Retina (tissue), 1 donor: ENCODE data around the gene ZFX.

Source experiments
- DNase-seq: peaks from one replicate; pipeline ENCODE4 v3.0.0-alpha.2; 2016

Gene ZFX

DNA sequence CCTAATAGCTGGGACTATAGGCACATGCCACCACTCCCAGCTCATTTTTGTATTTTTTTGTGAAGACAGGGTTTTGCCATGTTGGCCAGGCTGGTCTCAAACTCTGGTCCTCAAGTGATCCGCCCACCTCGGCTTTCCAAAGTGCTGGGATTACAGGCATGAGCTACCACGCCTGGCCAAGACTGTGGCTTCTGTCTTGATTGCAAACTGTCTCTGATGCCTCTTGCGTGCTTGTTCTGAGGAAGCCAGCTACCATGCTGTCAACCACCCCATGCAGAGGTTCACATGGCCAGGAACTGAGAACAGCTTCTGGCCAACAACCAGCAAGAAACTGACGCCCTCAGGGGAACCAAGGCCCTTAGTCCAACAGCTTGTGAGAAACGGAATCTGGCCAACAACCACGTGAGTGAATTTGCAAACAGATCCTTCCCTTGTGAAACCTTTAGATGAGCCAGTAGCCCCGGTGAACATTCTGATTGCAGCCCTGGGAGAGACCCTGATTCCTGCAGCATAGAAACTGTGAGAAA is 93.2 kb downstream of the ZFX start:
- DNase-seq: no peak

DNA sequence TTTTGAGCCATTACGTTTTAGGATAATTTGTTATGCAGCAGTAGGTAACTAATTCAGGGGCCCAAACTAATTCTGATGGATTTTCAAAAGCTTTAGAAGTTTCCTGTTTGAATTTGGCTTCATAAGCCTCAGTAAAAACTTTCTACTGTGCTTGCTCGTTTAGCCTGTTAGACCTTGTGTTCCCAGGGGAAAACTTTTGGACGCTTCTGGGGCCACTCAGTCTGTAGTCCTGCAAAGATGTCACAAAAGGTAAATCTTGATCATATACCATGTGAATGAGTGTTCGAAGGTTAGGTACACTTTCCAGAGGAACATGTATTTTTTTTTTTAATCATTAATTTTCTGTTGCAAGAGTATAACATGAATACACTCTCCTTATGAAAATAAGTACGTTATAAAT is 93.7 kb downstream of the ZFX start:
- no peak for DNase-seq

DNA sequence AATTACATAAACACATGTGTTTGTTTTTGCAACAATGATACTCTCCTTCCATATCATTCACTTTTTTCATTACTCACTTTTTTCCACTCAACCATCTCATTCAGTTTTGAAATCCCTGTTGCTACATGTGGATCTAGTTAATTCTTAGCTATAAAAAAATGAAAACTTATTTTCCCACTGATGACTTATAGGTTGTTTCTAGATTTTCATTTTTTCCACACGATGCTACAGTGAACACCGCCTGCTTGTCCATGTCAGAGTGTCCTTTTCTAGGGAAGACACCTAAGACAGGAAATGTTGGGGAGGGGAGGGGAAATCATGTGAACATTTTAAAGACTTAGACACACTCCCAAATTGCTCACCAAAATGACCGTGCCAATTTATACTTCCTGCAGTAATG is 94.2 kb downstream of the ZFX start:
- DNase-seq: no peak

DNA sequence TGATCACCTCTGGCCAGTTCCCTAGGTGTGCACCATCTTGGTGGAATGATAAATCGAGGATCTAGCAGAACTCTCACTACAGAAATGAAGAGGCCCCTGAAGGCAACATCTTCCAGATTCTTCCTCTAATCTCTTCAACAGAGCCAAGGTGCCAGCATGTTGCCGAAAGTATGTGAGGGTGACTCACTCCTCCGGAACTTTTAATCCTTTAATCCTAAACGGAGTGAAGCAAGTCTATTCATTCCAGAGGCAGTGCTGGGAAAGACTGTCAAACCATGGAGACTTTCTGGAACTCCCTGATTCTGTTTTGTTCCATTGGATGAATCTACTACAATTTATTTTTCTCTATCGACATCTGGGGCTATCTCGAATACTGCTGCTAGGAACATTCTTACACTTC is 95.7 kb downstream of the ZFX start:
- DNase-seq: no peak

DNA sequence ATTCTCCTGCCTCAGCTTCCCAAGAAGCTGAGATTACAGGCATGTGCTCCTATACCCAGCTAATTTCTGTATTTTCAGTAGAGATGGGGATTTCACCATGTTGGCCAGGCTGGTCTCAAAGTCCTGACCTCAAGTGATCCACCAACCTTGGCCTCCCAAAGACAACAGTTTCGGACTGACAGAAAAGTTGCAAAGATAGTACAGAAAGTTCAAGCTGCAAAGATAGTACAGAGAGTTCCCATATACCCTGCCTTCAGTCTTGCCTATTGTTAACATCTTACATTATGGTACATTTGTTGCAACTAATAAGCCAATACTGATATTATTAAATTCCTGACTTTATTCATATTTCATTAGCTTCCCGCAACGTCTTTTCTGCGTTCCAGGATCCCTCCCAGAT is 98.5 kb downstream of the ZFX start:
- no peak for DNase-seq

DNA sequence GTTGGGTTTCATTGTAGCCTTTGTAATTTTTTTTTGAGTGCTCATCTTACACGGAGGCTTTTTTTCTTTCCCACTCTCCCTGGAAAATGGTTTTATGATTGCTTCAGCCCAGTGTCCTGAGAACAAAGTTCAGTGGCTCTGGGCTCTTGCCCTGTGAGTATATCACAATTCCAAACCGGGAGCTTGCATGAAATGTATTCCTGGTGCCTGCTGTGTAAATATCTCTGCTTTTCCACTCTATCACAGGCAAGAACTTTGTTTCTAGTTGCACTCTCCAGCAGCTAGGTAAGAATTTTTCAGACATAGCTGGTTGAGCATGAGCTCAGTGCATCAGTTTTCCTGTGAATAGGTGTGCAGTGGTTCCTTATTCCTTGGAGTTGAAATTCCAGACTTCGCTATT is 103.5 kb downstream of the ZFX start:
- DNase-seq: no peak

DNA sequence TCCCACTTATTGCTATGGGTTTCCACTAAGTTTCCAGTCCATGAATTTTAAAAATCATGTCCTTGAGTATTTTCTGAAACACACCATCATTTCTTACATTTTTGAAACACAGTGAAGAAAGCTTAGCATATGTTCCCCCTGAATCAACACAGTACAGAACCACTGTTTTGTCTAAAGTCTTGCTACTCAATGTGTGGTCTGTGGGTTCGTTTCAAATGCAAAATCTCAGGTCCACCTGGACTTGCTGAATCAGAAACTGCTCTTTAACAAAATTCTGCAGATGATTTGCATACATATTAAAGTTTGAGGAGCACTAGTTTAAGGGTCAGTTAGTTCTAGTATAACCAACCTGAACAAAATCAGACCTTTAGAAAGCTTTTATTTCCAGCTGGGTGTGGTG is 103.9 kb downstream of the ZFX start:
- DNase-seq: no peak

DNA sequence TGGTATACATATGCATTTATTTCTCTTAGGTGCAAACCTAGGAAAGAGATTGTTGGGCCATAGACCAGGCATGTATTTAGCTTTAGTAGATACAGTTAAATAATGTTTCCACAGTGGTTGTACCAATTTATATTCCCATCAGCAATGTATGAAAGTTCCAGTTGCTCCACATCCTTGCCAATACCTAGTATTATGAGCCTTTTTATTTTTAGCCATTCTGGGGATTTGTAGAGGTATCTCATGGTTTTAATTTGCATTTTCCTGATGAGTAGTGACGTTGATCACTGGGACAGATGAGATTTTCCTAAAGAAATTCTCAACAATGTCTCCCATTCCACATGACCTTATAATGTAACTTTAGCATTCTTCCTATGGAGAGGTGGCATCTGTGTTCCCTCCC is 107.5 kb downstream of the ZFX start:
- DNase-seq: no peak

DNA sequence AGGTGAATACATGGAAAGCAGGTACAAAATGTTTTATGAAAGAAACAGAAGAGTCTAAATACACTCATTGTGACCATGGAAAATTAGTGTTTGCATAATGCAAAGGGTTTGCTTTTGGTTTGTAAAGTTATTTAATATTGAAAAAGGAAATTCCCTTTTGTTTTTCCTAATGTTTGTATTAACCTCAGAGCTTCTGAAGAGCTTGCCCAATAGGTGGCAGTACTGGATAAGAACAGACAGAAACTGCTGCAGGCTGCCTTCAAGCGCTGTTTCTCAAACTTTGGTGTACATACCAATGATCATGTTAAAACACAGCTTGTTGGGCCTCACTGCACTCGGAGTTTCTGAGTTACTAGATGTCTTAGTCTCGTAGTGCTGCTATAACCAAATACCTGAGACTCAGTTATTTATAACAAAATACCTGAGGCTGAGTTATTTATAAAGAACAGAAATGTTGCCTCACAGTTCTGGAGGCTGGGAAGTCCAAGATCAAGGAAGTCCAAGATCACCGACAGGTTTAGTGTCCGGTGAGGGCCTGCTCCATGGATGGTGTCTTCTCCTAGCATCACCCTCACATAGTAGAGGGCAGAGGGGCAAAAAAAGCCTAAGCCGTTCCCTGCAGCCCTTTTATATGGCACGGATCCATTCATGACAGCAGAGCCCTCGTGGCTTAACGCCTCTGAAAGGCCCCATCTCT is 110.2 kb downstream of the ZFX start:
- DNase-seq: peak; percentile 2

DNA sequence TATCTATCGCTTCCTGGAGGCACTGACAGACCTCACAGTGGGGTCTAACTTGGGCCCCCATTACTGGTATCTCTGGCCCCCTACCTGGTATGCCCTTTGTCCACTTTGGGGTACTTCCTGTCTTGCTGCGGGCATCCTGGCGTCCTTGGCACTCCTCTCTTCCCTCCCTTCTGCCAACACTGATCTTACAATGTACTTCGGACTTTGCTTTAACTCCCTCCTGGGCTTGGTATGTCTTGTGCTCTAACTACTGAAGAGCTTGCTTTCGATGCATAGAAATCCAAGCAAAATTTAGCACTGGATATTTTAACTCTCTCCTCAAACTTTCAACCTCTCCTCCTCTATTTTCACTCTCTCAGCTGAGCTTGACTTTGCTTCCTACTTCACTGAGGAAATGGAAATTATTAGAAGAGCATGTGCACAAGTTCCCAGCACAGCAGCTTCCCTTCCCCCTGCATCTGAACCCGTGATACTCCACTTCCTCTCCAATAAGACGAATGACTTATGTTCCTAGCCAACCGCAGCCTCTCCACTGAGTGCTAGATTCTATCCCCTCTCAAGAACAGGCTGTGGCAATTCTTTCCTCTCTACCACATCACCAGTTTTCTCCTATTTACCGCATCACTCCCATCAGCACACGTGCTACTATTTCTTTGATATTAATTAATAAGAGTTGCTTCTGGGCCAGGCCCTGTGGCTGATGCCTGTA is 111.5 kb downstream of the ZFX start:
- no peak for DNase-seq

DNA sequence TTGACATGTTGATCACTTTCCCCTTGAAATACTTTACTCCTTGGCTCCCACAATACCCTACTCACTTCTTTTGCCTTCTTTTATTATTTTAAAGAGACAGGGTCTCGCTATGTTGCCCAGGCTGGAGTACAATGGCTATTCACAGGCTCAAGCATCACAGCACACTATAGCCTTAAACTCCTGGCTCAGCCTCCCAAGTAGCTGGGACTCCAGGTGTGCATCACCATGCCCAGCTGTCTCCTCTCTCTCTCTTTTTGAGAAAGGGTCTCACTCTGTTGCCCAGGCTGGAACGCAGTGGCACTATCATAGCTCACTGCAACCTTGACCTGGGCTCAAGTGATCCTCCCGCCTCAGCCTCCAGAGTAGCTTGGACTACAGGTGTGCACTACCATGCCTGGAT is 112.8 kb downstream of the ZFX start:
- DNase-seq: no peak

DNA sequence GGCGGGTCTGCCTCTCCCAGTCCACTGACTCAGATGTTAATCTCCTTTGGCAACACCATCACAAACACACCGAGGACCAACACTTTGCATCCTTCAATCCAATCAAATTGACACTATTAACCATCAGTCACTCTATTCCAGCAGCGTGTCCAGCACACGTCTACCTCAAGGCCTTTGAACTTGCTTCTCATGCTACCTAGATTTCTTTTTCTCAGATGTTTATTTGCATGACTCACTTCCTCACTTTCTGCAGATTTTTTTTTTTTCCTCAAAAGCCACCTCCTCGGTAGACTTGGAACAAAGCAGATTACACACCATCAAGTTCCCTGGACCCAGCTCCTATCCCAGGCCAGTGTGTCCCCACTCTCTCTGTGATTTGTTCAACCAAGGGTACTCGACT is 114.9 kb downstream of the ZFX start:
- DNase-seq: no peak
